HFFc6 (cell line): ENCODE measurements around the gene SLC35G2. TPM values are rescaled to one million over a fixed set of nuclear protein-coding genes. Genes with fewer than 3 reads are reported as not detected.

ENCODE experiments used
- DNase-seq: peaks from one replicate; pipeline ENCODE4 v3.0.0-alpha.2; 2018
- H3K27ac Mint-ChIP-seq: 2 replicates; pipeline ENCODE4 v1.8.0; 2020; ENCODE audit warnings: mild to moderate bottlenecking, mixed read lengths
- H3K27me3 Mint-ChIP-seq: 2 replicates; pipeline ENCODE4 v1.8.0; 2021; ENCODE audit warnings: mild to moderate bottlenecking, moderate library complexity, mixed read lengths; ENCODE audit not compliant: insufficient read depth
- H3K36me3 Mint-ChIP-seq: 2 replicates; pipeline ENCODE4 v1.8.0; 2021; ENCODE audit warnings: low read depth, mixed read lengths
- H3K4me1 Mint-ChIP-seq: 2 replicates; pipeline ENCODE4 v1.8.0; 2020; ENCODE audit warnings: low read depth, mixed read lengths
- H3K4me3 Mint-ChIP-seq: 2 replicates; pipeline ENCODE4 v1.8.0; 2020; ENCODE audit warnings: mild to moderate bottlenecking, moderate library complexity, mixed read lengths
- H3K9me3 Mint-ChIP-seq: 2 replicates; pipeline ENCODE4 v1.8.0; 2020; ENCODE audit warnings: mild to moderate bottlenecking, mixed read lengths
- total RNA-seq, 6 experiments: library from RNA; stranded (reverse); fragmentation: NEBNext Ultra II Directional; extraction: Animal tissue kit (Norgen Biotek cat#: 25700); gene quantifications; 2 replicates in 1 of 6; 3 replicates in 5 of 6; pipeline ENCODE4 v1.2.3, GENCODE V29; 2021
- TF ChIP-seq, protein P1 (sequence below): fragments of 200-600 bp; sonication (generic); IDR thresholded peaks from 2 replicates; pipeline ENCODE4 v1.5.0; 2021; ENCODE audit warnings: antibody characterized with exemption, mild to moderate bottlenecking

SLC35G2 gene
- total RNA-seq, 6 experiments from 2014 or later = 19.4 to 23.9 (median 22.1) TPM

DNA sequence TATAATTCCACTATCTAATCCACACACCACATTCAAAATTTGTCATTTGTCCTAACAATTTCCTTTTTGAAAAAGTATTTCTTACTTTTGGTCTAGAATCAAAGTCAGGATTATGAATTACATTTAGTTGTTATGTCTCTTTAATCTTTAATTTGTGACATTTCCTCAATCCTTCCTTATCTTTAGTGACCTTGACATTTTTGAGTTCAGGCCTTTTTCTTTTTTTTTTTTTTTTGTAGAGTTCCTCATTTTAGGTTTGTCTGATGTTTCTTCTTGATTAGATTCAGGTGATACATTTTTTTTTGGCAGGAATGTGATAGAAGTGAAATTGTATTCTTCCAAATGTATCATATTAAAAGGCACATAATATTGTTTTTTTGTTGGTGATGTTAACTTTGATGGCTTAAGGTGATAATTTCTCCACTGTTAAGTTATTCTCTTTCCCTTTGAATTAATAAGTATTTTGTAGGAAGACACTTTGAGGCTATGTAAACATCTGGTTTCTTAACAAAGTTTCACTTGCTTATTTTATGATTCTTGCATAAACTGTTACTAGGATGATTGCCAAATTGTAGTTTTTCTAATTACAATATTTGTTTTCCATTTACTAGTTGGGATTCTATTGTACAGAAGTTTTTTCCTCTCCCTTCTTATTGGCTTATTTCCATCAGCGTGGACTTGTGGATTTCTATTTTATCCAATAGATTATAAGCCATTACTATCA is 16.3 kb downstream of the SLC35G2 start:
- no peak for DNase-seq

GRCh38 chr3:136835813-136836510 is 17.0 kb downstream of the SLC35G2 start:
- Mint-ChIP-seq H3K9me3 (no peaks in the 10 kb centered on the region), H3K27ac (peak overlapping the region; percentile 77)
- no peak for DNase-seq

More for the DNA sequence above, 16.3 kb downstream of the SLC35G2 start:
- Mint-ChIP-seq H3K27ac (peak overlapping the region; percentile 77), H3K27me3 (no peaks in the 10 kb centered on the region), H3K4me1 (peaks cover 77% of the 10 kb centered on the region), H3K36me3 (peaks cover 12% of the 10 kb centered on the region), H3K4me3 (peak overlapping the region; percentile 44; the same call in 1 of the 2 replicates), H3K9me3 (no peaks in the 10 kb centered on the region)
- TF ChIP-seq, protein P1, sequence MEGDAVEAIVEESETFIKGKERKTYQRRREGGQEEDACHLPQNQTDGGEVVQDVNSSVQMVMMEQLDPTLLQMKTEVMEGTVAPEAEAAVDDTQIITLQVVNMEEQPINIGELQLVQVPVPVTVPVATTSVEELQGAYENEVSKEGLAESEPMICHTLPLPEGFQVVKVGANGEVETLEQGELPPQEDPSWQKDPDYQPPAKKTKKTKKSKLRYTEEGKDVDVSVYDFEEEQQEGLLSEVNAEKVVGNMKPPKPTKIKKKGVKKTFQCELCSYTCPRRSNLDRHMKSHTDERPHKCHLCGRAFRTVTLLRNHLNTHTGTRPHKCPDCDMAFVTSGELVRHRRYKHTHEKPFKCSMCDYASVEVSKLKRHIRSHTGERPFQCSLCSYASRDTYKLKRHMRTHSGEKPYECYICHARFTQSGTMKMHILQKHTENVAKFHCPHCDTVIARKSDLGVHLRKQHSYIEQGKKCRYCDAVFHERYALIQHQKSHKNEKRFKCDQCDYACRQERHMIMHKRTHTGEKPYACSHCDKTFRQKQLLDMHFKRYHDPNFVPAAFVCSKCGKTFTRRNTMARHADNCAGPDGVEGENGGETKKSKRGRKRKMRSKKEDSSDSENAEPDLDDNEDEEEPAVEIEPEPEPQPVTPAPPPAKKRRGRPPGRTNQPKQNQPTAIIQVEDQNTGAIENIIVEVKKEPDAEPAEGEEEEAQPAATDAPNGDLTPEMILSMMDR = no peak

DNA sequence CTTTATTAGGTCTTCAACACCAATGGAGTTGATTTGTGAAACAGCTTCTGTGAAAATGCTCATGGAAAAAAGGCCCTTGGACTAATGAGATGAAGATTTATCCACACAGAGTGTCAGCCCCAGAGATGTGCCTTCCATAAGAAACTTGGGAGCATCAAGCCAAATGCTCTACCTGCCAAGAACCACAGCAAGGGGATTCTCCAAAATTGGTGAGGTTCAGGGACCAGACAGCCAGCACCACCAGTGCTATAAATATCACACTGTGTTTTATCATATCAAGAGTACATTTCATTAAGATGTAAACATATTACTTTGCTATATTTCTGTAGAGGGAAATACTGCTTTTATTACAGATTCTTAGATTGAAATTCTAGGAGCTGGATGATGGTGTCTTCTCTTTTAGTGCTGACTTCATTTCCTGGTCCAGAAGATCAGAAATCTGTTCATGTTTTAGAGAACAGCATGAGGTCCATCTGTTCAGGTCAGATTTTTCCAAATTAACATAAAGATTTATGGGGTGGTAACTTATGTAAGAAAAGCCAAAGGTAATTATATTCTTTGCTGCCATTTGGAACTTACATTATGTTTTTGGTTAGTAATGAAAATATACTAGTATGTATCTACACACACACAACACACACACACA is 17.7 kb downstream of the SLC35G2 start:
- Mint-ChIP-seq H3K4me3 (peak overlapping the region; percentile 44), H3K9me3 (no peaks in the 10 kb centered on the region), H3K4me1 (peaks cover 69% of the 10 kb centered on the region), H3K27ac (peak overlapping the region; percentile 77), H3K36me3 (peaks cover 7% of the 10 kb centered on the region), H3K27me3 (no peaks in the 10 kb centered on the region)
- TF ChIP-seq, protein P1 = no peak
- DNase-seq = no peak

More at GRCh38 chr3:136835813-136836510, 17.0 kb downstream of the SLC35G2 start:
- TF ChIP-seq, protein P1 = no peak
- peak overlapping the region; percentile 44 for H3K4me3 Mint-ChIP-seq
- H3K4me1 Mint-ChIP-seq = peaks cover 76% of the 10 kb centered on the region
- H3K36me3 Mint-ChIP-seq = peaks cover 7% of the 10 kb centered on the region
- no peaks in the 10 kb centered on the region for H3K27me3 Mint-ChIP-seq

DNA sequence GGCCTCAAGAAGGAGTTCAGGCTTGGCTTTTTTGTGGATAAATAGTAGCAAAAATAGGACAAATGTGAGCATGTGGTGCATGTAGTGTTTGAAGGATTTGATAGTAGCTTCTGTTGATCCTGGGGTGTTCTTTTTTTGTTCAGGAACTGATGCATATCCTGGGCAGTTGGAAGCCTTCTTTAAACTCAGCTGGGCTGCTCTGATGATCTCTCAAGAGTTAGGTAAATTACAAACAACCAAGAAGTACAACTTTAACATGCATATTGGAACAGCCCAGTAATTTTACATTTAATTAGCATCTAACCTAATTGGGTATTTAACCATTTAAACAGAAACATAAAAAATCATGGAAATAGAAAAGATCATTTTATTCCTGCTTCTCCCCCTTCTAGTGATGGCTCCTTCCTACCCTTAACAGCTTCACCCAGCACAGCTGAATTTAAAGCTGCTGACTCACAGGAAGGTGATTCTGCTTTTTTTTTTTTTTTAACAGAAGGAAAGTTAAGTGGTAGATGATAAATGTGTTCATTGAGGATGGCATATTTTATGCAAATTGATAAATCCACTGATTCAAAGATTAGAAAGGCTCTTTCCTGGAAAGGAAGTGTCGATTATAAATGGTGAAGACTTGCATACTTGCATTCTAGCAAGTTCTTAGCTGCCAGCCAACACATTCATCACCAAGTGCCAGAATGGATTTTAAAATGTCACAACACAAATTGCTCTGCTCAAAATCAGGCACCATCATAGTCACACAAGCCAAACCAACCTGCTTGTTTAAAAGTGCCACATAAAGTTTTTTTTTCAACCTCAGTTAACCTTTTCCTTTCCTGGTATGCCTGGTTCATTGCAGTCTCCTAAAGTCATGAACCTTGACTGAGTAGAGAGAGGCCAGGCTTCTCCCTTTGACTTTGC is 20.0 kb downstream of the SLC35G2 start:
- peaks cover 69% of the 10 kb centered on the region for H3K4me1 Mint-ChIP-seq
- H3K27me3 Mint-ChIP-seq = no peaks in the 10 kb centered on the region
- peak overlapping the region; percentile 55 for H3K4me3 Mint-ChIP-seq
- H3K9me3 Mint-ChIP-seq = no peaks in the 10 kb centered on the region
- H3K27ac Mint-ChIP-seq = peak overlapping the region; percentile 87
- peaks cover 7% of the 10 kb centered on the region for H3K36me3 Mint-ChIP-seq
- DNase-seq = peak; percentile 38
- TF ChIP-seq, protein P1 = no peak

- Mint-ChIP-seq H3K9me3 (no peaks in the 10 kb centered on the region), H3K4me1 (peaks cover 67% of the 10 kb centered on the region), H3K4me3 (peak overlapping the region; percentile 55), H3K27me3 (no peaks in the 10 kb centered on the region), H3K36me3 (peaks cover 7% of the 10 kb centered on the region), H3K27ac (peak overlapping the region; percentile 87)
- DNase-seq = no peak
- TF ChIP-seq, protein P1 = no peak
Observed at GRCh38 chr3:136839556-136839931, 20.6 kb downstream of the SLC35G2 start.
